Memory B cell (primary cell): ENCODE results near the gene NFATC1.

Experiments used
- ATAC-seq: fragments of 150-1000 bp; cut with Tn5 transposase; 2 replicates; pipeline ENCODE4 v1.10.0; 2021; ENCODE audit warnings: low read depth, mild to moderate bottlenecking, moderate library complexity
- DNase-seq, 2 donors: peaks; one replicate each; pipeline ENCODE4 v3.0.0; 2022; ENCODE audit warnings: low spot score in 2 of 2
- H3K27ac Mint-ChIP-seq: one replicate; pipeline ENCODE4 v1.8.0; 2022; ENCODE audit warnings: mild to moderate bottlenecking, moderate library complexity, mixed read lengths
- H3K27me3 Mint-ChIP-seq: one replicate; pipeline ENCODE4 v1.8.0; 2022; ENCODE audit warnings: mixed read lengths
- H3K36me3 Mint-ChIP-seq: one replicate; pipeline ENCODE4 v1.8.0; 2022; ENCODE audit warnings: mild to moderate bottlenecking, mixed read lengths
- H3K4me1 Mint-ChIP-seq: one replicate; pipeline ENCODE4 v1.8.0; 2022; ENCODE audit warnings: mixed read lengths
- H3K4me3 Mint-ChIP-seq: one replicate; pipeline ENCODE4 v1.8.0; 2022; ENCODE audit warnings: mild to moderate bottlenecking, moderate library complexity, mixed read lengths
- H3K9me3 Mint-ChIP-seq: one replicate; pipeline ENCODE4 v1.8.0; 2022; ENCODE audit warnings: mixed read lengths

The NFATC1 gene

GRCh38 chr18:79558196-79558932 is 162.6 kb downstream of the NFATC1 start:
- no peak for ATAC-seq
- Mint-ChIP-seq H3K27ac (no peak overlapping the region), H3K36me3 (no peaks in the 10 kb centered on the region), H3K9me3 (peaks cover 2% of the 10 kb centered on the region), H3K27me3 (peaks cover 1% of the 10 kb centered on the region), H3K4me1 (no peaks in the 10 kb centered on the region), H3K4me3 (no peak overlapping the region)
- no peak for DNase-seq

DNA sequence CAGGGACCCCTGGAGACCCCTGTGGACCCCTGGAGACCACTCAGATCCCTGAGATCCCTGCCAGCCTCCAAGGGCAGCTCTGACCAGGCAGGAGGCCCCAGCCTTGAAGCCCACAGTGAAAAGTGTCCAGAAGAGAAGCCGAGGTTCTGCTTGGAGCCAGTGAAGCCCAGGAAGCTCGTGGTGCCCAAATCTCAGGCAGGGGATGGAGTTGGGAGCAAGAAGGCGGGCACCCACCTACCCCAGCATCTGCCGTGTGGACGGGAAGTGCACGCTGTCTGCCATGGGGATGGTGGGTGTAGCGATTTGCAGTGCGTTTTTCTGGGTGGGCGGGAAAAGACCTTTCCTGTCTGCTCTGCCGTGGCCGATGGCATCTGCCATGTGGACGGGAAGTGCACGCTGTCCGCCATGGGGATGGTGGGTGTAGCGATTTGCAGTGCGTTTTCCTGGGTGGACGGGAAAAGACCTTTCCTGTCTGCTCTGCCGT is 163.2 kb downstream of the NFATC1 start:
- no peak for ATAC-seq
- H3K9me3 Mint-ChIP-seq, result peaks cover 4% of the 10 kb centered on the region

DNA sequence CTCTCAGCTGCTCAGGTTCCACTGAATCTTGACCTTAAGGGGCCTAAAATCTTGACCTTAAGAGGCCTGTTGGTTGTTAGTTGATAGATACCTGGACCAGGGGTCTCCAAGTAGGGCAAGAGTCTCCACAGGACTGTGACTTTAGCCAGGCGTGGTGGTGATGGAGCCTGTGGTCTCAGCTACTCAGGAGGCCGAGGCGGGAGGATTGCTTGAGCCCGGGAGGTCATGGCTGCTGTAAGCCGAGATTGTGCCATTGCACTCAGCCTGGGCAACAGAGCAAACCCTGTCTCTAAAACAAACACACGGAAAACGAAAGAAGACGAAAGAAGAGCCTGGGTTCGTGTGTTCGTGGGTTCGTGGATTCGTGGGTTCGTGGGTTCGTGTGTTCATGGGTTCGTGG is 163.7 kb downstream of the NFATC1 start:
- no peak for ATAC-seq
- no peak overlapping the region for H3K4me3 Mint-ChIP-seq
- H3K9me3 Mint-ChIP-seq, result peaks cover 6% of the 10 kb centered on the region
- no peaks in the 10 kb centered on the region for H3K4me1 Mint-ChIP-seq
- peaks cover 1% of the 10 kb centered on the region for H3K27me3 Mint-ChIP-seq
- H3K36me3 Mint-ChIP-seq, result no peaks in the 10 kb centered on the region
- DNase-seq, result no peak
- no peak overlapping the region for H3K27ac Mint-ChIP-seq

More for the DNA sequence above, 163.2 kb downstream of the NFATC1 start:
- Mint-ChIP-seq H3K27me3 (peaks cover 1% of the 10 kb centered on the region), H3K4me3 (no peak overlapping the region), H3K36me3 (no peaks in the 10 kb centered on the region), H3K27ac (no peak overlapping the region), H3K4me1 (no peaks in the 10 kb centered on the region)
- no peak for DNase-seq

- Mint-ChIP-seq H3K9me3 (peaks cover 6% of the 10 kb centered on the region), H3K27me3 (peaks cover 1% of the 10 kb centered on the region), H3K4me1 (no peaks in the 10 kb centered on the region), H3K27ac (no peak overlapping the region), H3K4me3 (no peak overlapping the region), H3K36me3 (no peaks in the 10 kb centered on the region)
- no peak for DNase-seq
- ATAC-seq, result no peak
Measured at GRCh38 chr18:79560042-79560860, 164.5 kb downstream of the NFATC1 start.

DNA sequence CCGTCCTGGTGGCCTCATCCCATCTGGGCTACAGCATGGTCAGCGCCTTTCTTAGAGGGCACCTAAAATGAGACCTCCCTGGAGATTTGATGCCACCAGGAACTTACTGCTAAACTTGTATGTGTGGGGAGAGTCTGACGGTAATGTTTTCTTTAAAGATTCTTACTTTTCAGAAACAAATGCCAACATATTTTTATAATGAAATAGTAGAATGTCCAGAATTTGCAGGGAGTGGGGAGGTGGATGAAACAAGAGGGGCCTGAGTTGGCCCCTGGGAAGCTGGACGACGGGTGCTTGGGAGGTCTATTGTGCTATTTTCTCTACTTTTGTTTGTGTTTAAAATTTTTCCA is 165.1 kb downstream of the NFATC1 start:
- H3K4me1 Mint-ChIP-seq, result no peaks in the 10 kb centered on the region
- no peak for ATAC-seq
- no peak overlapping the region for H3K27ac Mint-ChIP-seq
- no peak overlapping the region for H3K4me3 Mint-ChIP-seq
- H3K27me3 Mint-ChIP-seq, result peaks cover 1% of the 10 kb centered on the region
- H3K9me3 Mint-ChIP-seq, result peaks cover 6% of the 10 kb centered on the region
- no peaks in the 10 kb centered on the region for H3K36me3 Mint-ChIP-seq
- no peak for DNase-seq

GRCh38 chr18:79563949-79564348 is 168.2 kb downstream of the NFATC1 start:
- Mint-ChIP-seq H3K27ac (no peak overlapping the region), H3K4me1 (no peaks in the 10 kb centered on the region), H3K4me3 (no peak overlapping the region), H3K27me3 (no peaks in the 10 kb centered on the region), H3K36me3 (no peaks in the 10 kb centered on the region), H3K9me3 (peaks cover 6% of the 10 kb centered on the region)
- ATAC-seq (no peak), DNase-seq (no peak)

- Mint-ChIP-seq H3K4me1 (no peaks in the 10 kb centered on the region), H3K27me3 (no peaks in the 10 kb centered on the region)
- no peak for ATAC-seq
Measured at GRCh38 chr18:79564441-79564840, 168.7 kb downstream of the NFATC1 start.

GRCh38 chr18:79566771-79567431 is 171.2 kb downstream of the NFATC1 start:
- Mint-ChIP-seq H3K27me3 (peaks cover 6% of the 10 kb centered on the region), H3K4me1 (peaks cover 3% of the 10 kb centered on the region)

More at GRCh38 chr18:79564441-79564840, 168.7 kb downstream of the NFATC1 start:
- Mint-ChIP-seq H3K36me3 (no peaks in the 10 kb centered on the region), H3K27ac (no peak overlapping the region), H3K9me3 (peaks cover 6% of the 10 kb centered on the region), H3K4me3 (no peak overlapping the region)
- no peak for DNase-seq

GRCh38 chr18:79567481-79568147 is 171.9 kb downstream of the NFATC1 start:
- Mint-ChIP-seq H3K36me3 (peaks cover 1% of the 10 kb centered on the region), H3K27ac (no peak overlapping the region), H3K4me1 (peaks cover 3% of the 10 kb centered on the region), H3K27me3 (peaks cover 6% of the 10 kb centered on the region), H3K4me3 (no peak overlapping the region), H3K9me3 (peaks cover 7% of the 10 kb centered on the region)
- ATAC-seq (no peak), DNase-seq (no peak)

More at GRCh38 chr18:79566771-79567431, 171.2 kb downstream of the NFATC1 start:
- Mint-ChIP-seq H3K27ac (no peak overlapping the region), H3K9me3 (peaks cover 5% of the 10 kb centered on the region), H3K36me3 (peaks cover under 1% of the 10 kb centered on the region), H3K4me3 (no peak overlapping the region)
- DNase-seq, result no peak
- no peak for ATAC-seq

- Mint-ChIP-seq H3K36me3 (peaks cover 4% of the 10 kb centered on the region), H3K27me3 (peaks cover 6% of the 10 kb centered on the region), H3K4me1 (peaks cover 3% of the 10 kb centered on the region), H3K9me3 (peaks cover 6% of the 10 kb centered on the region), H3K4me3 (no peak overlapping the region), H3K27ac (no peak overlapping the region)
- DNase-seq (no peak), ATAC-seq (no peak)
Measured at GRCh38 chr18:79568543-79569205, 172.9 kb downstream of the NFATC1 start.

- DNase-seq (no peak), ATAC-seq (no peak)
- H3K36me3 Mint-ChIP-seq, result peaks cover 4% of the 10 kb centered on the region
- H3K9me3 Mint-ChIP-seq, result peaks cover 4% of the 10 kb centered on the region
- H3K27ac Mint-ChIP-seq, result no peak overlapping the region
- H3K4me3 Mint-ChIP-seq, result no peak overlapping the region
- peaks cover 3% of the 10 kb centered on the region for H3K4me1 Mint-ChIP-seq
- peaks cover 6% of the 10 kb centered on the region for H3K27me3 Mint-ChIP-seq
Measured at GRCh38 chr18:79569720-79570119, 174.0 kb downstream of the NFATC1 start.

DNA sequence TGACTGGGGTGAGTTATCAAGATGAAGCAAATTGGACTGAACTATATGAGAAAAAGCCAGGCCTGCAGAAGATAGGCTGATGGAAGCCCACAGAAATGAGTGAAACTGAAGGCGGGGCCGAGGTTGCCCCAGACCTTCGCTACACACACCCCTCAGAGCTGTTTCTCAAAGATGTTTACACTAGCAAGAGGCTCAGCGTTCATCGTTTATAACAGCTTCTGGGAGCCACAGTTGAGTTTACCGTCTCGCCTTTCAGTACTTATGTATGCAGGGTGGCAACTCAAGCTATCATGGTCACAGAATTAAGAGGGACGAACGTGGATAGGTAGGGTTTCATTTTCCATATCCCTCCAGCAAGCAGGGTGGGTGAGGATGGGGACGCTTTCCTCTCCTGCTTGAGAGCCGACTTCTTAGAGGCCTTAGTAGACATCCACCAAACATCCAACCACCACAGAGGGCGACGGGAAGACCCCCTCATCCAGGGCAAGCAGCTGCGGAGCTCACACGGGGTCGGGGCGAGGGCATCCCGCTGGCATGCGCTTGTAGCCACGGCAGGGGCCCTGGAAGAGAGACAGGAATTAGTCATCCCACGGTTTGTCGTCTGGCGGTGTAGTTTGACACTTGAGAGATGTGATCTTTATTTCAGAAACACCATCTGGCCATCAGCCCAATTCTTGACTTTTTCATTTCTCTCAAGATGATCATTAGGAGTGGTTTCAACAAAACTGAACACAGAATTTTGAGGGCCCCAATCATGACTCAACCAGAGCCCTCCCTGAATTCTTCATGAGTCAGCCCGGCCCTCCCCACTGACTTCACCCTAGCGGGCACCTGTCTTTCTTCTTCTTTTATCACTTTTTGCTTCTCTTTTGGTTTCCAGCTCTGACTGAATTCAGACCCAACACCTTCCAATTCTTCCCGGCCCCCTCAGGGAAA is 174.8 kb downstream of the NFATC1 start:
- no peak overlapping the region for H3K4me3 Mint-ChIP-seq
- DNase-seq (no peak), ATAC-seq (no peak)
- peaks cover 6% of the 10 kb centered on the region for H3K27me3 Mint-ChIP-seq
- no peak overlapping the region for H3K27ac Mint-ChIP-seq
- H3K36me3 Mint-ChIP-seq, result peaks cover 4% of the 10 kb centered on the region
- H3K9me3 Mint-ChIP-seq, result peaks cover 4% of the 10 kb centered on the region
- H3K4me1 Mint-ChIP-seq, result peaks cover 8% of the 10 kb centered on the region
